WTC11 (cell line): ENCODE measurements around the gene FMNL1. TPM values are rescaled to one million over a fixed set of nuclear protein-coding genes. Genes with fewer than 3 reads are reported as not detected.
A peak's percentile ranks its signal among the peaks of the same experiment; 100 is the strongest.

Experiments
- ATAC-seq: fragments of 200-7000 bp; cut with Tn5 transposase; 2 replicates; pipeline ENCODE4 v1.10.0; 2021; ENCODE audit warnings: mild to moderate bottlenecking, moderate library complexity
- CTCF ChIA-PET: fragments of 300-600 bp; sonication (Branson Sonifier 250); formaldehyde crosslinking; loops from one replicate; lab custom pipeline; 2021; ENCODE audit warnings: antibody characterized with exemption; lab: Charles Lee
- POLR2A ChIA-PET: fragments of 350-600 bp; sonication (Branson Sonifier 250); formaldehyde crosslinking; loops from one replicate; lab custom pipeline; 2021; ENCODE audit warnings: antibody characterized with exemption; lab: Charles Lee
- DNase-seq: peaks from one replicate; pipeline ENCODE4 v3.0.0; 2021; ENCODE audit warnings: low spot score
- H3K27ac Mint-ChIP-seq: 2 replicates; pipeline ENCODE4 v1.8.0; 2021; ENCODE audit warnings: mixed read lengths
- H3K27me3 Mint-ChIP-seq: 2 replicates; pipeline ENCODE4 v1.8.0; 2021; ENCODE audit warnings: low read depth, mild to moderate bottlenecking, moderate library complexity, mixed read lengths
- H3K36me3 Mint-ChIP-seq: 2 replicates; pipeline ENCODE4 v1.8.0; 2021; ENCODE audit warnings: mixed read lengths
- H3K4me1 Mint-ChIP-seq: 2 replicates; pipeline ENCODE4 v1.8.0; 2022; ENCODE audit warnings: mixed read lengths
- H3K4me3 Mint-ChIP-seq: 2 replicates; pipeline ENCODE4 v1.8.0; 2021; ENCODE audit warnings: mild to moderate bottlenecking, moderate library complexity, mixed read lengths
- H3K9me3 Mint-ChIP-seq: 2 replicates; pipeline ENCODE4 v1.8.0; 2021; ENCODE audit warnings: mixed read lengths
- CDX4 ChIP-seq: fragments of 250-450 bp; sonication (Bioruptor Pico); IDR thresholded peaks from 2 replicates; pipeline ENCODE4 v1.9.0; 2021; ENCODE audit warnings: moderate library complexity, mild to moderate bottlenecking, inconsistent platforms, borderline replicate concordance
- E2F4 ChIP-seq: sonication (generic); formaldehyde crosslinking; IDR thresholded peaks from 2 replicates; pipeline ENCODE4 v1.8.1; 2022; ENCODE audit warnings: low read depth, mild to moderate bottlenecking, moderate library complexity, missing genetic modification reagents, borderline replicate concordance
- EMX1 ChIP-seq: fragments of 250-450 bp; sonication (Bioruptor Pico); IDR thresholded peaks from 2 replicates; pipeline ENCODE4 v1.8.0; 2021; ENCODE audit warnings: mild to moderate bottlenecking
- FOXP1 ChIP-seq: sonication (generic); formaldehyde crosslinking; IDR thresholded peaks from 2 replicates; pipeline ENCODE4 v1.8.0; 2022; ENCODE audit warnings: missing genetic modification reagents, mild to moderate bottlenecking, moderate library complexity, borderline replicate concordance
- IRF2 ChIP-seq: sonication (generic); formaldehyde crosslinking; IDR thresholded peaks from 2 replicates; pipeline ENCODE4 v1.8.0; 2022; ENCODE audit warnings: low read depth, missing genetic modification reagents, borderline replicate concordance
- MXD4 ChIP-seq: fragments of 250-450 bp; sonication (Bioruptor Pico); IDR thresholded peaks from 2 replicates; pipeline ENCODE4 v1.8.0; 2021; ENCODE audit warnings: mild to moderate bottlenecking, moderate library complexity, borderline replicate concordance
- SP1 ChIP-seq: sonication (generic); formaldehyde crosslinking; conservative IDR thresholded peaks from 2 replicates; pipeline ENCODE4 v1.8.1; 2022; ENCODE audit warnings: missing genetic modification reagents
- TP53 ChIP-seq: sonication (generic); formaldehyde crosslinking; IDR thresholded peaks from 2 replicates; pipeline ENCODE4 v1.8.1; 2023; ENCODE audit warnings: mild to moderate bottlenecking, missing genetic modification reagents
- ZBTB21 ChIP-seq: sonication (generic); formaldehyde crosslinking; IDR thresholded peaks from 2 replicates; pipeline ENCODE4 v1.8.1; 2023; ENCODE audit warnings: mild to moderate bottlenecking, missing genetic modification reagents, borderline replicate concordance
- ZNF121 ChIP-seq: sonication (generic); formaldehyde crosslinking; IDR thresholded peaks from 2 replicates; pipeline ENCODE4 v1.8.0; 2023; ENCODE audit warnings: missing genetic modification reagents
- ZSCAN18 ChIP-seq: fragments of 250-450 bp; sonication (Bioruptor Pico); IDR thresholded peaks from 2 replicates; pipeline ENCODE4 v2.1.2; 2022; ENCODE audit warnings: mild to moderate bottlenecking, moderate library complexity
- total RNA-seq: library from RNA; stranded (reverse); gene quantifications from 3 replicates; pipeline ENCODE4 v1.2.3, GENCODE V29; 2021
- TF ChIP-seq, protein P1 (sequence below): sonication (generic); formaldehyde crosslinking; IDR thresholded peaks from 2 replicates; pipeline ENCODE4 v1.8.1; 2023; ENCODE audit warnings: mild to moderate bottlenecking, missing genetic modification reagents, moderate library complexity
- TF ChIP-seq, protein P2 (sequence below): sonication (generic); formaldehyde crosslinking; IDR thresholded peaks from 2 replicates; pipeline ENCODE4 v1.8.1; 2022; ENCODE audit warnings: mild to moderate bottlenecking, moderate library complexity, missing genetic modification reagents
- TF ChIP-seq, protein P3 (sequence below): sonication (generic); formaldehyde crosslinking; IDR thresholded peaks from 2 replicates; pipeline ENCODE4 v1.8.1; 2022; ENCODE audit warnings: mild to moderate bottlenecking, missing genetic modification reagents, moderate library complexity, borderline replicate concordance
- TF ChIP-seq, protein P4 (sequence below): sonication (generic); formaldehyde crosslinking; IDR thresholded peaks from 2 replicates; pipeline ENCODE4 v1.8.1; 2022; ENCODE audit warnings: low read depth, missing genetic modification reagents, borderline replicate concordance
- TF ChIP-seq, protein P5 (sequence below): fragments of 250-450 bp; sonication (Bioruptor Pico); IDR thresholded peaks from 2 replicates; pipeline ENCODE4 v1.9.0; 2021; ENCODE audit warnings: mild to moderate bottlenecking
- TF ChIP-seq, protein P6 (sequence below): sonication (generic); formaldehyde crosslinking; IDR thresholded peaks from 2 replicates; pipeline ENCODE4 v1.8.1; 2023; ENCODE audit warnings: mild to moderate bottlenecking, missing genetic modification reagents

Gene FMNL1
- total RNA-seq, 1 experiment from 2014 or later, result 5.3 TPM

GRCh38 chr17:45282683-45283644 is 61.3 kb downstream of the FMNL1 start:
- CTCF ChIA-PET, result interaction anchor here (0.8 to 1.7 kb wide), 14 partner anchors 8 to 127 kb away, joined by 3 to 16 read pairs (median 6); partner anchors contain the start of gene MAP3K14
- peaks cover 13% of the 10 kb centered on the region for H3K36me3 Mint-ChIP-seq

DNA sequence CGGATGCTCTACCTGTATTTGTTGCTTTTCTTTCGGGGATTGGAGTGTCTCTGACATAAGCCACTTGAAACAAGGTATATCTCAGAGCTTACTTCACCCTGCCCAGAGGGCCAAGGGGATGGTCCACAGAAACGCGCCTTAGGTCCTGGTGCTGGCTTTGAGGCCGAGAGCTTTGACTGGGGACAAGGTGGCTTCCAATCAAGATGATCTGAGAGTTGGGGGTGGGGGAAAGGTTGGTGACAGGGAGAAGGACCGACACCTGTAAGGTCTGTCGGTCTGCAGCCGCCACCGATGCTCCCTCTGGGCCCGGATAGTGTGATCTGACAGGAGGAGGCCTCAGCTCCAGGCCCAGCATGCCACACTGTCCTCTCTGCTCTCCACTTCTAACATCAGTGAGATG is 62.0 kb downstream of the FMNL1 start:
- Mint-ChIP-seq H3K4me3 (no peak overlapping the region), H3K27me3 (no peaks in the 10 kb centered on the region), H3K9me3 (no peaks in the 10 kb centered on the region), H3K4me1 (no peaks in the 10 kb centered on the region), H3K36me3 (peaks cover 13% of the 10 kb centered on the region), H3K27ac (peak overlapping the region; percentile 48)
- ChIA-PET POLR2A (no interaction called here), CTCF (interaction anchor here (0.6 to 1.7 kb wide), 25 partner anchors 8 to 148 kb away, joined by 3 to 16 read pairs (median 4); partner anchors contain the start of genes ACBD4 and MAP3K14)
- DNase-seq, result no peak
- no peak for ATAC-seq
- TF ChIP-seq IRF2 (CRISPR knock-in tag) (no peak), CDX4 (CRISPR knock-in tag) (no peak), TP53 (CRISPR knock-in tag) (no peak)
- TF ChIP-seq, protein P1, sequence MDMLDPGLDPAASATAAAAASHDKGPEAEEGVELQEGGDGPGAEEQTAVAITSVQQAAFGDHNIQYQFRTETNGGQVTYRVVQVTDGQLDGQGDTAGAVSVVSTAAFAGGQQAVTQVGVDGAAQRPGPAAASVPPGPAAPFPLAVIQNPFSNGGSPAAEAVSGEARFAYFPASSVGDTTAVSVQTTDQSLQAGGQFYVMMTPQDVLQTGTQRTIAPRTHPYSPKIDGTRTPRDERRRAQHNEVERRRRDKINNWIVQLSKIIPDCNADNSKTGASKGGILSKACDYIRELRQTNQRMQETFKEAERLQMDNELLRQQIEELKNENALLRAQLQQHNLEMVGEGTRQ (CRISPR knock-in tag), result no peak
- TF ChIP-seq, protein P2, sequence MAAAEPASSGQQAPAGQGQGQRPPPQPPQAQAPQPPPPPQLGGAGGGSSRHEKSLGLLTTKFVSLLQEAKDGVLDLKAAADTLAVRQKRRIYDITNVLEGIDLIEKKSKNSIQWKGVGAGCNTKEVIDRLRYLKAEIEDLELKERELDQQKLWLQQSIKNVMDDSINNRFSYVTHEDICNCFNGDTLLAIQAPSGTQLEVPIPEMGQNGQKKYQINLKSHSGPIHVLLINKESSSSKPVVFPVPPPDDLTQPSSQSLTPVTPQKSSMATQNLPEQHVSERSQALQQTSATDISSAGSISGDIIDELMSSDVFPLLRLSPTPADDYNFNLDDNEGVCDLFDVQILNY (CRISPR knock-in tag), result no peak
- TF ChIP-seq, protein P3, sequence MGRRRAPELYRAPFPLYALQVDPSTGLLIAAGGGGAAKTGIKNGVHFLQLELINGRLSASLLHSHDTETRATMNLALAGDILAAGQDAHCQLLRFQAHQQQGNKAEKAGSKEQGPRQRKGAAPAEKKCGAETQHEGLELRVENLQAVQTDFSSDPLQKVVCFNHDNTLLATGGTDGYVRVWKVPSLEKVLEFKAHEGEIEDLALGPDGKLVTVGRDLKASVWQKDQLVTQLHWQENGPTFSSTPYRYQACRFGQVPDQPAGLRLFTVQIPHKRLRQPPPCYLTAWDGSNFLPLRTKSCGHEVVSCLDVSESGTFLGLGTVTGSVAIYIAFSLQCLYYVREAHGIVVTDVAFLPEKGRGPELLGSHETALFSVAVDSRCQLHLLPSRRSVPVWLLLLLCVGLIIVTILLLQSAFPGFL (CRISPR knock-in tag), result no peak
- TF ChIP-seq, protein P4, sequence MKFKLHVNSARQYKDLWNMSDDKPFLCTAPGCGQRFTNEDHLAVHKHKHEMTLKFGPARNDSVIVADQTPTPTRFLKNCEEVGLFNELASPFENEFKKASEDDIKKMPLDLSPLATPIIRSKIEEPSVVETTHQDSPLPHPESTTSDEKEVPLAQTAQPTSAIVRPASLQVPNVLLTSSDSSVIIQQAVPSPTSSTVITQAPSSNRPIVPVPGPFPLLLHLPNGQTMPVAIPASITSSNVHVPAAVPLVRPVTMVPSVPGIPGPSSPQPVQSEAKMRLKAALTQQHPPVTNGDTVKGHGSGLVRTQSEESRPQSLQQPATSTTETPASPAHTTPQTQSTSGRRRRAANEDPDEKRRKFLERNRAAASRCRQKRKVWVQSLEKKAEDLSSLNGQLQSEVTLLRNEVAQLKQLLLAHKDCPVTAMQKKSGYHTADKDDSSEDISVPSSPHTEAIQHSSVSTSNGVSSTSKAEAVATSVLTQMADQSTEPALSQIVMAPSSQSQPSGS, result no peak

More at GRCh38 chr17:45282683-45283644, 61.3 kb downstream of the FMNL1 start:
- Mint-ChIP-seq H3K27ac (no peak overlapping the region; the same call in 1 of the 2 replicates), H3K4me3 (no peak overlapping the region), H3K27me3 (no peaks in the 10 kb centered on the region), H3K9me3 (no peaks in the 10 kb centered on the region), H3K4me1 (no peaks in the 10 kb centered on the region)
- no peak for ATAC-seq
- POLR2A ChIA-PET, result no interaction called here
- TF ChIP-seq ZNF121 (CRISPR knock-in tag), result no peak
- no peak for TF ChIP-seq MXD4 (CRISPR knock-in tag)
- no peak for TF ChIP-seq EMX1
- TF ChIP-seq, protein P5, sequence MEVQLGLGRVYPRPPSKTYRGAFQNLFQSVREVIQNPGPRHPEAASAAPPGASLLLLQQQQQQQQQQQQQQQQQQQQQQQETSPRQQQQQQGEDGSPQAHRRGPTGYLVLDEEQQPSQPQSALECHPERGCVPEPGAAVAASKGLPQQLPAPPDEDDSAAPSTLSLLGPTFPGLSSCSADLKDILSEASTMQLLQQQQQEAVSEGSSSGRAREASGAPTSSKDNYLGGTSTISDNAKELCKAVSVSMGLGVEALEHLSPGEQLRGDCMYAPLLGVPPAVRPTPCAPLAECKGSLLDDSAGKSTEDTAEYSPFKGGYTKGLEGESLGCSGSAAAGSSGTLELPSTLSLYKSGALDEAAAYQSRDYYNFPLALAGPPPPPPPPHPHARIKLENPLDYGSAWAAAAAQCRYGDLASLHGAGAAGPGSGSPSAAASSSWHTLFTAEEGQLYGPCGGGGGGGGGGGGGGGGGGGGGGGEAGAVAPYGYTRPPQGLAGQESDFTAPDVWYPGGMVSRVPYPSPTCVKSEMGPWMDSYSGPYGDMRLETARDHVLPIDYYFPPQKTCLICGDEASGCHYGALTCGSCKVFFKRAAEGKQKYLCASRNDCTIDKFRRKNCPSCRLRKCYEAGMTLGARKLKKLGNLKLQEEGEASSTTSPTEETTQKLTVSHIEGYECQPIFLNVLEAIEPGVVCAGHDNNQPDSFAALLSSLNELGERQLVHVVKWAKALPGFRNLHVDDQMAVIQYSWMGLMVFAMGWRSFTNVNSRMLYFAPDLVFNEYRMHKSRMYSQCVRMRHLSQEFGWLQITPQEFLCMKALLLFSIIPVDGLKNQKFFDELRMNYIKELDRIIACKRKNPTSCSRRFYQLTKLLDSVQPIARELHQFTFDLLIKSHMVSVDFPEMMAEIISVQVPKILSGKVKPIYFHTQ, result no peak
- TF ChIP-seq, protein P6, sequence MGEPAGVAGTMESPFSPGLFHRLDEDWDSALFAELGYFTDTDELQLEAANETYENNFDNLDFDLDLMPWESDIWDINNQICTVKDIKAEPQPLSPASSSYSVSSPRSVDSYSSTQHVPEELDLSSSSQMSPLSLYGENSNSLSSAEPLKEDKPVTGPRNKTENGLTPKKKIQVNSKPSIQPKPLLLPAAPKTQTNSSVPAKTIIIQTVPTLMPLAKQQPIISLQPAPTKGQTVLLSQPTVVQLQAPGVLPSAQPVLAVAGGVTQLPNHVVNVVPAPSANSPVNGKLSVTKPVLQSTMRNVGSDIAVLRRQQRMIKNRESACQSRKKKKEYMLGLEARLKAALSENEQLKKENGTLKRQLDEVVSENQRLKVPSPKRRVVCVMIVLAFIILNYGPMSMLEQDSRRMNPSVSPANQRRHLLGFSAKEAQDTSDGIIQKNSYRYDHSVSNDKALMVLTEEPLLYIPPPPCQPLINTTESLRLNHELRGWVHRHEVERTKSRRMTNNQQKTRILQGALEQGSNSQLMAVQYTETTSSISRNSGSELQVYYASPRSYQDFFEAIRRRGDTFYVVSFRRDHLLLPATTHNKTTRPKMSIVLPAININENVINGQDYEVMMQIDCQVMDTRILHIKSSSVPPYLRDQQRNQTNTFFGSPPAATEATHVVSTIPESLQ, result no peak
- no peak for TF ChIP-seq FOXP1 (CRISPR knock-in tag)
- TF ChIP-seq IRF2 (CRISPR knock-in tag), result no peak
- TF ChIP-seq ZBTB21 (CRISPR knock-in tag), result no peak
- TF ChIP-seq SP1, result no peak
- no peak for TF ChIP-seq ZSCAN18 (CRISPR knock-in tag)
- TF ChIP-seq E2F4, result no peak
- DNase-seq, result no peak
